H1 (cell line): ENCODE measurements around the gene GOLIM4. TPM values are rescaled to one million over a fixed set of nuclear protein-coding genes. Genes with fewer than 3 reads are reported as not detected.

Experiments
- EGR1 ChIP-seq: IDR thresholded peaks from 2 replicates; pipeline ENCODE4 v1.6.1; 2011; ENCODE audit warnings: low read depth, low read length, borderline replicate concordance
- MAX ChIP-seq: IDR thresholded peaks from 2 replicates; pipeline ENCODE4 v1.6.1; 2012; ENCODE audit warnings: inconsistent platforms
- POLR2A ChIP-seq, 2 experiments: IDR thresholded peaks; 1 replicate in 1 of 2; 2 replicates in 1 of 2; pipeline ENCODE4 v1.6.1; 2011; ENCODE audit warnings: low read depth in 2 of 2, low read length in 2 of 2, mild to moderate bottlenecking in 2 of 2; ENCODE audit errors: control extremely low read depth in 1 of 2
- RFX5 ChIP-seq: IDR thresholded peaks from 2 replicates; pipeline ENCODE4 v1.6.1; 2011; ENCODE audit warnings: low read depth, low read length, improper control_type of control experiment, borderline replicate concordance
- SIN3A ChIP-seq, 2 experiments: IDR thresholded peaks in 1 of 2; conservative IDR thresholded peaks in 1 of 2; 2 replicates each; pipeline ENCODE4 v1.6.1; 2011 to 2012; ENCODE audit warnings: low read length in 2 of 2, improper control_type of control experiment in 1 of 2, low read depth in 1 of 2, mild to moderate bottlenecking in 1 of 2
- SP4 ChIP-seq: IDR thresholded peaks from 2 replicates; pipeline ENCODE4 v1.6.1; 2012; ENCODE audit warnings: low read length, inconsistent platforms
- TCF12 ChIP-seq: IDR thresholded peaks from 2 replicates; pipeline ENCODE4 v1.6.1; 2011; ENCODE audit warnings: low read depth, mild to moderate bottlenecking, low read length
- polyA plus RNA-seq, 7 experiments: library from polyadenylated mRNA; depleted of rRNA in 3 of 7; stranded (reverse) in 5 of 7; unstranded in 2 of 7; fragments of >200 nt in 5 of 7; fragments of 200-250 nt in 2 of 7; gene quantifications; 1 replicate in 5 of 7; 2 replicates in 1 of 7; 4 replicates in 1 of 7; pipeline versions ENCODE4 v1.2.1 to v1.2.3, GENCODE V29; 2011 to 2013; ENCODE audit warnings: missing spikeins in 2 of 7, mixed read lengths in 2 of 7
- total RNA-seq: library from RNA; stranded (reverse); fragmentation: NEBNext Ultra II Directional; extraction: Animal tissue kit (Norgen Biotek cat#: 25700); gene quantifications from 2 replicates; pipeline ENCODE4 v1.2.1, GENCODE V29; 2021
- TF ChIP-seq, protein P1 (sequence below), 3 experiments: IDR thresholded peaks; 1 replicate in 2 of 3; 2 replicates in 1 of 3; pipeline versions ENCODE4 v1.5.1 to v1.6.1; 2011; ENCODE audit warnings: low read length in 3 of 3, mild to moderate bottlenecking in 3 of 3, inconsistent platforms in 2 of 3, low read depth in 1 of 3, moderate library complexity in 1 of 3; ENCODE audit not compliant: insufficient read depth in 1 of 3; ENCODE audit errors: control extremely low read depth in 1 of 3

Gene GOLIM4
- total and polyA plus RNA-seq, 2 of the 8 experiments (the other 6 are each of a cell fraction or from before 2014, with no cell fraction given), result 5.6 to 29.7 TPM

GRCh38 chr3:168094877-168095610, 680 bp downstream of the GOLIM4 start (continued):
- TF ChIP-seq MAX (no peak), SIN3A (conservative IDR thresholded peaks at IDR 0.05 in 1 of 2, IDR thresholded peaks at IDR 0.05 in 1 of 2; ENCODE audit: low read depth in 1 of 2, low read length in 2 of 2) (peak; percentile 74 to 90; a peak in 2 of 4 replicates), SP4 (no peak), RFX5 (no peak), TCF12 (no peak), EGR1 (peak; percentile 76; the same call in 1 of the 2 replicates), POLR2A (IDR thresholded peaks at IDR 0.05; ENCODE audit: control extremely low read depth in 1 of 2, low read depth in 2 of 2, low read length in 2 of 2) (peak in 1 of 2 experiments; percentile 27; a peak in 2 of 3 replicates)
- TF ChIP-seq, protein P1, sequence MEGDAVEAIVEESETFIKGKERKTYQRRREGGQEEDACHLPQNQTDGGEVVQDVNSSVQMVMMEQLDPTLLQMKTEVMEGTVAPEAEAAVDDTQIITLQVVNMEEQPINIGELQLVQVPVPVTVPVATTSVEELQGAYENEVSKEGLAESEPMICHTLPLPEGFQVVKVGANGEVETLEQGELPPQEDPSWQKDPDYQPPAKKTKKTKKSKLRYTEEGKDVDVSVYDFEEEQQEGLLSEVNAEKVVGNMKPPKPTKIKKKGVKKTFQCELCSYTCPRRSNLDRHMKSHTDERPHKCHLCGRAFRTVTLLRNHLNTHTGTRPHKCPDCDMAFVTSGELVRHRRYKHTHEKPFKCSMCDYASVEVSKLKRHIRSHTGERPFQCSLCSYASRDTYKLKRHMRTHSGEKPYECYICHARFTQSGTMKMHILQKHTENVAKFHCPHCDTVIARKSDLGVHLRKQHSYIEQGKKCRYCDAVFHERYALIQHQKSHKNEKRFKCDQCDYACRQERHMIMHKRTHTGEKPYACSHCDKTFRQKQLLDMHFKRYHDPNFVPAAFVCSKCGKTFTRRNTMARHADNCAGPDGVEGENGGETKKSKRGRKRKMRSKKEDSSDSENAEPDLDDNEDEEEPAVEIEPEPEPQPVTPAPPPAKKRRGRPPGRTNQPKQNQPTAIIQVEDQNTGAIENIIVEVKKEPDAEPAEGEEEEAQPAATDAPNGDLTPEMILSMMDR (IDR thresholded peaks at IDR 0.05; ENCODE audit: control extremely low read depth in 1 of 3, insufficient read depth in 1 of 3, low read depth in 1 of 3, low read length in 3 of 3), result peak in 1 of 3 experiments; percentile 28; a peak in 1 of 4 replicates
